OCI-LY7 (cell line): Measurements from ENCODE around the gene TAF6. TPM values are rescaled to one million over a fixed set of nuclear protein-coding genes. Genes with fewer than 3 reads are reported as not detected.
A peak's percentile ranks its signal among the peaks of the same experiment; 100 is the strongest.

Source experiments
- BruUV-seq: library from RNA; stranded (reverse); fragments of 400-500 nt; replicated peaks from 2 replicates; lab custom pipeline; 2021; lab: Mats Ljungman, UMichigan
- CTCF ChIA-PET: fragments of 300-600 bp; sonication (Branson Sonifier 250); formaldehyde crosslinking; loops from one replicate; lab custom pipeline; 2022; ENCODE audit warnings: antibody characterized with exemption; ENCODE audit not compliant: unreplicated experiment; lab: Charles Lee
- POLR2A ChIA-PET: fragments of 300-600 bp; sonication (Branson Sonifier 250); formaldehyde crosslinking; loops from one replicate; lab custom pipeline; 2022; ENCODE audit warnings: antibody characterized with exemption; lab: Charles Lee
- DNase-seq: peaks from one replicate; pipeline ENCODE4 v3.0.0-alpha.2; 2015; ENCODE audit warnings: low spot score
- H2AFZ ChIP-seq: fragments of 200-600 bp; sonication (generic), shearing (Covaris generic); 2 replicates; pipeline ENCODE4 v1.6.1; 2014; ENCODE audit warnings: mild to moderate bottlenecking, antibody characterized with exemption, low read length, moderate library complexity
- H3K27ac ChIP-seq: fragments of 200-600 bp; sonication (generic); 2 replicates; pipeline ENCODE4 v1.5.1; 2014; ENCODE audit warnings: mixed run types, low read depth, mild to moderate bottlenecking, moderate library complexity, low read length, inconsistent platforms; ENCODE audit not compliant: poor library complexity, severe bottlenecking
- H3K36me3 ChIP-seq: fragments of 200-600 bp; sonication (generic); 2 replicates; pipeline ENCODE4 v1.6.1; 2014; ENCODE audit warnings: mild to moderate bottlenecking, antibody characterized with exemption, low read length, moderate library complexity, mixed read lengths; ENCODE audit not compliant: insufficient read depth
- H3K4me1 ChIP-seq: fragments of 200-600 bp; sonication (generic); 2 replicates; pipeline ENCODE4 v1.5.1; 2014; ENCODE audit warnings: mild to moderate bottlenecking, low read length; ENCODE audit not compliant: insufficient read depth, poor library complexity, severe bottlenecking
- H3K4me2 ChIP-seq: fragments of 200-600 bp; sonication (generic); 2 replicates; pipeline ENCODE4 v1.6.1; 2014; ENCODE audit warnings: mild to moderate bottlenecking, low read length
- H3K4me3 ChIP-seq: fragments of 200-600 bp; sonication (generic); 2 replicates; pipeline ENCODE4 v1.5.1; 2014; ENCODE audit warnings: mild to moderate bottlenecking, low read depth, low read length; ENCODE audit not compliant: poor library complexity, severe bottlenecking
- H3K79me2 ChIP-seq: fragments of 200-600 bp; sonication (generic); 2 replicates; pipeline ENCODE4 v1.6.1; 2016; ENCODE audit warnings: low read depth, mild to moderate bottlenecking, low read length, moderate library complexity, mixed read lengths; ENCODE audit not compliant: insufficient read depth
- H3K9me2 ChIP-seq: fragments of 200-600 bp; sonication (generic); 2 replicates; pipeline ENCODE4 v1.6.1; 2016; ENCODE audit warnings: mild to moderate bottlenecking, low read length, mixed read lengths; ENCODE audit not compliant: insufficient read depth
- H3K9me3 ChIP-seq: fragments of 200-600 bp; sonication (generic); 2 replicates; pipeline ENCODE4 v1.6.1; 2014; ENCODE audit warnings: mild to moderate bottlenecking, mixed run types, low read length, mixed read lengths
- H4K20me1 ChIP-seq: fragments of 200-600 bp; sonication (generic); 2 replicates; pipeline ENCODE4 v1.6.1; 2014; ENCODE audit warnings: mild to moderate bottlenecking, antibody characterized with exemption, low read length, moderate library complexity, mixed read lengths; ENCODE audit not compliant: insufficient read depth
- EZH2phosphoT487 ChIP-seq: fragments of 200-600 bp; sonication (generic); IDR thresholded peaks from 2 replicates; pipeline ENCODE4 v1.6.1; 2018; ENCODE audit warnings: low read depth, borderline replicate concordance, mild to moderate bottlenecking, mixed run types, antibody characterized with exemption, low read length, moderate library complexity, mixed read lengths
- intact Hi-C: fragments of 100-400 bp; cut with micrococcal nuclease; formaldehyde crosslinking; loops from one replicate; pipeline ENCODE4 v1.10.0; 2022; ENCODE audit not compliant: unreplicated experiment
- total RNA-seq, 2 experiments: library from RNA; depleted of rRNA in 1 of 2; stranded (reverse); fragments of >200 nt in 1 of 2; shearing (Covaris generic) in 1 of 2; gene quantifications; 2 replicates each; pipeline ENCODE4 v1.2.3, GENCODE V29; 2014 to 2022
- TF ChIP-seq, protein P1 (sequence below): fragments of 200-600 bp; sonication (generic); conservative IDR thresholded peaks from 2 replicates; pipeline ENCODE4 v1.5.1; 2014; ENCODE audit warnings: mild to moderate bottlenecking, antibody characterized with exemption, low read length, moderate library complexity, mixed read lengths

The TAF6 gene
- total RNA-seq, 2 experiments from 2014 or later = 28.0 to 71.0 TPM

DNA sequence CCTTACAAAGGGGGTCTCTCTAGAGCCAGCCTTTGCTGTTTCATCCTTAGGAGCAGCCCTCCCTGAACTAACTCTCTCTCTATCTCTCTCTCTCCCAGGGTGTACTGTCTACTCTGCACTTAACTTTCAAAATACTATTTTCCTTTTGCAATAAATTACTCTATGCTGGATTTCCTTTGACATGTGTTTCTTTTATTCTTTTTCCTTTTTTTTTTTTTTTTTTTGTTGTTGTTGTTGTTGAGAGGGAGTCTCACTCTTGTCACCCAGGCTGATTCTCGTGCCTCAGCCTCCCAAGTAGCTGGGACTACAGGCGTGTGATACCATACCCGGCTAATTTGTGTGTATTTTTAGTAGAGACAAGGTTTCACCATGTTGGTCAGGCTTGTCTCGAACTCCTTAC is 36.2 kb downstream of the TAF6 start:
- H3K4me1 ChIP-seq = peaks cover 24% of the 10 kb centered on the region
- H3K4me2 ChIP-seq = peak overlapping the region; percentile 80
- TF ChIP-seq EZH2phosphoT487 = no peak
- TF ChIP-seq, protein P1, sequence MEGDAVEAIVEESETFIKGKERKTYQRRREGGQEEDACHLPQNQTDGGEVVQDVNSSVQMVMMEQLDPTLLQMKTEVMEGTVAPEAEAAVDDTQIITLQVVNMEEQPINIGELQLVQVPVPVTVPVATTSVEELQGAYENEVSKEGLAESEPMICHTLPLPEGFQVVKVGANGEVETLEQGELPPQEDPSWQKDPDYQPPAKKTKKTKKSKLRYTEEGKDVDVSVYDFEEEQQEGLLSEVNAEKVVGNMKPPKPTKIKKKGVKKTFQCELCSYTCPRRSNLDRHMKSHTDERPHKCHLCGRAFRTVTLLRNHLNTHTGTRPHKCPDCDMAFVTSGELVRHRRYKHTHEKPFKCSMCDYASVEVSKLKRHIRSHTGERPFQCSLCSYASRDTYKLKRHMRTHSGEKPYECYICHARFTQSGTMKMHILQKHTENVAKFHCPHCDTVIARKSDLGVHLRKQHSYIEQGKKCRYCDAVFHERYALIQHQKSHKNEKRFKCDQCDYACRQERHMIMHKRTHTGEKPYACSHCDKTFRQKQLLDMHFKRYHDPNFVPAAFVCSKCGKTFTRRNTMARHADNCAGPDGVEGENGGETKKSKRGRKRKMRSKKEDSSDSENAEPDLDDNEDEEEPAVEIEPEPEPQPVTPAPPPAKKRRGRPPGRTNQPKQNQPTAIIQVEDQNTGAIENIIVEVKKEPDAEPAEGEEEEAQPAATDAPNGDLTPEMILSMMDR = no peak
- peak overlapping the region; percentile 73 for H3K4me3 ChIP-seq
- peaks cover 13% of the 10 kb centered on the region; the same call in 1 of the 2 replicates for H3K79me2 ChIP-seq
- peak overlapping the region; percentile 90 for H2AFZ ChIP-seq
- H3K27ac ChIP-seq = peak overlapping the region; percentile 64
- peaks cover 5% of the 10 kb centered on the region; the same call in 1 of the 2 replicates for H3K36me3 ChIP-seq
- ChIA-PET POLR2A (interaction anchor here (0.6 to 1.2 kb wide), 11 partner anchors 8 to 397 kb away, joined by 3 to 5 read pairs (median 3); partner anchors contain the start of genes MBLAC1, TRIM4 and ZSCAN21), CTCF (interaction anchor here (0.5 to 1.0 kb wide), 5 partner anchors 19 to 346 kb away, joined by 3 to 5 read pairs (median 4); partner anchors contain the start of gene AP4M1)
- H4K20me1 ChIP-seq = no peaks in the 10 kb centered on the region
- no TSS peak for BruUV-seq
- intact Hi-C loops = loop anchor here (5.0 to 10.0 kb wide), 2 partner anchors 44 to 802 kb away; partner anchors contain the start of genes MBLAC1 and UFSP1
- no peak for DNase-seq
- H3K9me3 ChIP-seq = no peaks in the 10 kb centered on the region
- H3K9me2 ChIP-seq = no peaks in the 10 kb centered on the region

DNA sequence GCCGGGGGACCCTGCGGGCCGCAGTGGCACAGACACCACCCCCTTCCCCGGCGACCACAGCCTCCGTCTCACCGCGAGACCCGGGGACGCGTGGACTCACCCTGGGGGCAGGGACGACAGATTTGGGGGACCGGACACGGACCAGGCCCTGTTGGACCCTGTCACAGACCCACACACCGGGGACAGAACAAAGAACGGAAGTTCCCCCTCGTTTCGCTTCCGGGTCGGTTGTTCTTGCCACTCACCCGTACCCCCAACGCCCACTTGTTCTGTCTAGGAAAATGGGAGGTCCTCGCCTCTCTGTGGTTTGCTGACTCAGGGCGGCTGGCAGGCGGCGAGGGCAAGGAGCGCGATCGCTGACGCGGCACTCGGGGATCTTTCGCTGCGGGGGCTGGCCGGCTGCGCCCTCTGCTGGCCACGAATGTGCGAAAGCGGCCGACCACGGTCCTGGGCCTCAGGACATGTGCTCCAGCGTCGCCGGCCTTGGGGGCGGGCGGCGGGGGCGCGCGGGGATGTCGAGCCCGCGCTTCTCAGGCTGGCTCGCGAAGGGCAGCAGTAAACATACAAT is 37.5 kb downstream of the TAF6 start, which contains the start of gene ZNF3:
TSS of gene ZNF3 (minus strand) at position 189 of the 568 bp plus-strand sequence. CDS start 4,366 bp downstream, outside the sequence.
- intact Hi-C loops = loop anchor here (1.0 to 10.0 kb wide), 4 partner anchors 32 to 803 kb away; partner anchors contain the start of genes MBLAC1, UFSP1 and ZSCAN21
- Histone ChIP-seq H3K27ac (peak within 1 kb of the TSS; percentile 64), H2AFZ (peak within 1 kb of the TSS; percentile 90), H3K9me2 (no peaks in the 10 kb centered on the region), H3K36me3 (peaks cover 10% of the 10 kb centered on the region; the same call in 1 of the 2 replicates), H3K4me3 (peak within 1 kb of the TSS; percentile 73), H3K4me1 (peaks cover 22% of the 10 kb centered on the region), H3K9me3 (no peaks in the 10 kb centered on the region), H3K79me2 (peaks cover 11% of the 10 kb centered on the region; the same call in 1 of the 2 replicates), H4K20me1 (no peaks in the 10 kb centered on the region), H3K4me2 (peak within 1 kb of the TSS; percentile 80)
- ChIA-PET POLR2A (interaction anchor here (0.6 to 1.2 kb wide), 5 partner anchors 16 to 145 kb away, joined by 3 to 5 read pairs (median 4); partner anchors contain the start of gene ZSCAN21), CTCF (no interaction called here)
- BruUV-seq = no TSS peak
- TF ChIP-seq EZH2phosphoT487 = no peak
- TF ChIP-seq, protein P1 = peak; percentile 96
- peak; percentile 97 for DNase-seq
